Activated CD4-positive, alpha-beta T cell treated with anti-CD3 and anti-CD28 coated beads for 36 hours (primary cell): ENCODE measurements around the gene DNAL1. TPM values are rescaled to one million over a fixed set of nuclear protein-coding genes. Genes with fewer than 3 reads are reported as not detected.
"Not testable (repeated sequence)": the region's sequence is repeated elsewhere in the genome, so short reads cannot be mapped to it uniquely, and the experiment has no call there.

Source experiments
- ATAC-seq: fragments of 200-7000 bp; cut with Tn5 transposase; one replicate; pipeline ENCODE4 v1.10.0; 2021; ENCODE audit warnings: mild to moderate bottlenecking, moderate library complexity
- CTCF ChIA-PET: fragments of 350-600 bp; sonication (Branson Sonifier 250); formaldehyde crosslinking; loops from one replicate; lab custom pipeline; 2021; ENCODE audit warnings: antibody characterized with exemption; lab: Charles Lee
- POLR2A ChIA-PET: fragments of 350-600 bp; sonication (Branson Sonifier 250); formaldehyde crosslinking; loops from one replicate; lab custom pipeline; 2021; ENCODE audit warnings: antibody characterized with exemption, inconsistent platforms; lab: Charles Lee
- DNase-seq: peaks from one replicate; pipeline ENCODE4 v3.0.0-alpha.2; 2020
- H3K27ac Mint-ChIP-seq: one replicate; pipeline ENCODE4 v1.8.0; 2021; ENCODE audit warnings: mixed read lengths
- H3K27me3 Mint-ChIP-seq: one replicate; pipeline ENCODE4 v1.8.0; 2021; ENCODE audit warnings: mixed read lengths
- H3K36me3 Mint-ChIP-seq: one replicate; pipeline ENCODE4 v1.8.0; 2021; ENCODE audit warnings: low read depth, mixed read lengths
- H3K4me1 Mint-ChIP-seq: one replicate; pipeline ENCODE4 v1.8.0; 2021; ENCODE audit warnings: mixed read lengths
- H3K4me3 Mint-ChIP-seq: one replicate; pipeline ENCODE4 v1.8.0; 2021; ENCODE audit warnings: mild to moderate bottlenecking, moderate library complexity, mixed read lengths
- H3K9me3 Mint-ChIP-seq: one replicate; pipeline ENCODE4 v1.8.0; 2021; ENCODE audit warnings: low read depth, mixed read lengths
- intact Hi-C, 2 experiments: fragments of 100-400 bp; cut with DNase I in 1 of 2; cut with micrococcal nuclease in 1 of 2; formaldehyde crosslinking; loops; one replicate each; pipeline versions ENCODE4 v1.14.2 to v1.15.1; 2022 to 2024; cut with DNase I, micrococcal nuclease
- total RNA-seq, 2 experiments: library from RNA; stranded (reverse); gene quantifications; one replicate each; pipeline ENCODE4 v1.2.3, GENCODE V29; 2021

The DNAL1 gene
- total RNA-seq, 2 experiments from 2014 or later = 3.7 to 6.8 TPM

DNA sequence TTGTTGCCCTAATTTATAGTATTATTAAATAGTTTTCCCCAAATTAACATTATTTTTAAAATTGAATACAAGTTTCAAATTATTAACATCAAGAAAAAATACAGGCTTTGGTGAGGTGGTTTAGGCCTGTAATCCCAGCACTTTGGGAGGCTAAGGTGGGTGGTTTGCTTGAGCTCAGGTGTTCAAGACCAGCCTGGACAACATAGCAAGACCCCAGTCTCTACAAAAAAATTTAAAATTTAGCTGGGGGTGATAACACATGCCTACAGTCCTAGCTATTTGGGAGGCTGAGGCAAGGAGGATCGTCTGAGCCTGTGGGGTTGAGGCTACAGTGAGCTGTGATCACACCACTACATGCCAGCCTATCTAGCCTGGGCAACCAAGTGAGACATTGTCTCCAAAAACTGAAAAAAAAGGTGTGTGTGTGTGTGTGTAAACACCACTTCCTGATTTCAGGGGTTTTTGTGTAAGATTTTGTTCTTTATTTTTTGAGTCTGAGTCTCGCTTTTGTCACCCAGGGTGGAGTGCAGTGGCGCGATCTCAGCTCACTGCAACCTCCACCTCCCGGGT, 3.9 kb upstream of the DNAL1 start:
- Mint-ChIP-seq H3K4me1 (peaks cover 20% of the 10 kb centered on the region), H3K27ac (no peak overlapping the region), H3K36me3 (no peaks in the 10 kb centered on the region), H3K27me3 (no peaks in the 10 kb centered on the region), H3K9me3 (no peaks in the 10 kb centered on the region), H3K4me3 (no peak overlapping the region)
- intact Hi-C loops = loop anchor here (5.0 kb wide), 2 partner anchors 56 to 376 kb away; partner anchors contain the start of genes BBOF1 (in 1 of the 2) and ENTPD5 (in 1 of the 2)
- no peak for ATAC-seq
- ChIA-PET POLR2A (interaction anchor here (0.7 kb wide), 1 partner anchor 73 kb away, joined by 6 read pairs; no protein-coding TSS in a partner anchor), CTCF (interaction anchor here (0.7 to 0.8 kb wide), 2 partner anchors 132 to 157 kb away, joined by 3 read pairs; no protein-coding TSS in a partner anchor)
- no peak for DNase-seq

DNA sequence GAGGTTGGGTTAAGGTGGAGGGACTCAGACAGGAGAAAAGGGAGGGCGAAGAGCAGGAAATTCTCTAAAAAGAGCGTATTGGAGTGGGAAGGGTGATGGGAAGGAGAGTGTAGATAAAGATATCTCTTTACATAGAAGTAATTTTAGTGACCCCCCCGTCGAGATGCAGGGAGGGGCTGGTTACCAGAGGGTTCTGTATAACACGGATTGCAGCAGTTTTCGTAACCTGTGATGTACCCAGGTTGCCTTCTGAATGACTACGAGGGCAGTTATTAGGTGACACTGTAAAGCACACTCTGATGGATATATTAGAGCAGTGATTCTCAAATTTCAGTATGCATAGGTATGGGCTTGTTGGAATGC, 443 bp downstream of the DNAL1 start:
- H3K27ac Mint-ChIP-seq = peak overlapping the region; percentile 91
- ATAC-seq (no peak), DNase-seq (no peak)
- no peaks in the 10 kb centered on the region for H3K27me3 Mint-ChIP-seq
- H3K36me3 Mint-ChIP-seq = no peaks in the 10 kb centered on the region
- no peaks in the 10 kb centered on the region for H3K9me3 Mint-ChIP-seq
- CTCF ChIA-PET = interaction anchor here (0.7 to 1.4 kb wide), 6 partner anchors 19 to 971 kb away, joined by 3 to 4 read pairs (median 3); no protein-coding TSS in a partner anchor
- H3K4me3 Mint-ChIP-seq = peak overlapping the region; percentile 98
- intact Hi-C loops = loop anchor here in 1 of 2 experiments (2.0 kb wide), 1 partner anchor 70 kb away; the partner anchor contains the start of gene PNMA1
- POLR2A ChIA-PET = interaction anchor here (0.6 to 1.4 kb wide), 2 partner anchors 76 to 847 kb away, joined by 3 to 5 read pairs; partner anchors contain the start of gene ACOT2
- peaks cover 16% of the 10 kb centered on the region for H3K4me1 Mint-ChIP-seq

DNA sequence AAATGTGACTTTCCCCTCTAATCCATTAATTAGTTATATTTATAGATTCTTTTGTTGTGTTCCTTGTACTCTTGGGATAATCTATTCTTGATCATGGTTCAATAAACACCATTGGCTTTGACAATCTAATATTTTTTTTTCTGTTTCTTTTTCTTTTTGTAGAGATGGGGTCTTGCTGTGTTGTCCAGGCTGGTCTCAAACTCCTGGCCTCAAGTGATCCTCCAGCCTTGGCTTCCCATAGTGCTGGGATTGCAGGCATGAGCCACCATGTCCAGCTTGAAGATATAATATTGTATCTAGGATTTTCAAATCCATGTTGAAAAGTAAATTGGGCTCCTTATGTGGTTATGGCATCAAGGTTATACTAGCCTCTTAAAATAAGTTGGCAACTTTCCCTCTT, 6.2 kb downstream of the DNAL1 start:
- no peaks in the 10 kb centered on the region for H3K27me3 Mint-ChIP-seq
- ATAC-seq = no peak
- H3K27ac Mint-ChIP-seq = no peak overlapping the region
- ChIA-PET POLR2A (no interaction called here), CTCF (interaction anchor here (0.7 to 1.0 kb wide), 2 partner anchors 9 to 11 kb away, joined by 3 to 4 read pairs; no protein-coding TSS in a partner anchor)
- intact Hi-C loops = no loop called here
- peaks cover 7% of the 10 kb centered on the region for H3K36me3 Mint-ChIP-seq
- H3K4me1 Mint-ChIP-seq = peaks cover under 1% of the 10 kb centered on the region
- no peak for DNase-seq
- no peak overlapping the region for H3K4me3 Mint-ChIP-seq
- H3K9me3 Mint-ChIP-seq = no peaks in the 10 kb centered on the region

DNA sequence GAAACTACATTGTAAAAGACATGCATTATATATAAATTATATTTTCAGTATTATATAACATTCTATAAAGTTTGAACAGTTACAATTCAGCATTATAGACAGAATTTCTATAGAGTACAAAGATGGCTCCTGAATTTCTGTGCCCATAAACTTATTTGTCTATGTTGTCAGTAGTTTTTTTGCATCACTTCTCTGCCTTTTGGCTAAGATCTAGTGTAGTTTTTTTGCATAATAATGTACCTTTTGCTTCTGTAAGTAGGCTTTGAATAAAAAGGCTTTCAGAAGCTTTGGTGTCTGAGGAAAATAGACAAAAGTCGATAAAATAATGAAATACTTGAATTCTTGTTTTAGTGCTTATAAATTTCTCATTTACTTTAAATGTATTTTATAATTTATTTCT, 11.1 kb downstream of the DNAL1 start:
- DNase-seq = no peak
- intact Hi-C loops = no loop called here
- Mint-ChIP-seq H3K27me3 (no peaks in the 10 kb centered on the region), H3K36me3 (peaks cover 12% of the 10 kb centered on the region), H3K4me1 (no peaks in the 10 kb centered on the region), H3K4me3 (no peak overlapping the region), H3K9me3 (no peaks in the 10 kb centered on the region), H3K27ac (no peak overlapping the region)
- no peak for ATAC-seq
- CTCF ChIA-PET = no interaction called here
- POLR2A ChIA-PET = no interaction called here

DNA sequence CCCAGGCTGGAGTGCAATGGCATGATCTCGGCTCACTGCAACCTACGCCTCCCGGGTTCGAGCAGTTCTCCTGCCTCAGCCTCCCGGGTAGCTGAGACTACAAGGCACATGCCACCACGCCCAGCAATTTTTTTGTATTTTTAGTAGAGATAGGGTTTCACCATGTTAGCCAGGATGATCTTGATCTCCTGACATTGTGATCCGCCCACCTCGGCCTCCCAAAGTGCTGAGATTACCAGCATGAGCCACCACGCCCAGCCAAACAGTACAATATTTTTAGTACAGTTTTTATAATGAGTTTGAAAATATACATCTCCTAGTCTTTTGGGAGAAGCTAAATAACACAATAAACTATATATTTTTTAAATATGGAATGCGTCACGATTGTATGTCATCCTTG, 14.4 kb downstream of the DNAL1 start:
- DNase-seq, ATAC-seq, H3K27me3 Mint-ChIP-seq, H3K4me1 Mint-ChIP-seq, H3K27ac Mint-ChIP-seq, H3K36me3 Mint-ChIP-seq, H3K4me3 Mint-ChIP-seq, H3K9me3 Mint-ChIP-seq, intact Hi-C loops, POLR2A ChIA-PET: not testable (repeated sequence)
- CTCF ChIA-PET = interaction anchor here (0.6 kb wide), 1 partner anchor 9 kb away, joined by 3 read pairs; no protein-coding TSS in a partner anchor

DNA sequence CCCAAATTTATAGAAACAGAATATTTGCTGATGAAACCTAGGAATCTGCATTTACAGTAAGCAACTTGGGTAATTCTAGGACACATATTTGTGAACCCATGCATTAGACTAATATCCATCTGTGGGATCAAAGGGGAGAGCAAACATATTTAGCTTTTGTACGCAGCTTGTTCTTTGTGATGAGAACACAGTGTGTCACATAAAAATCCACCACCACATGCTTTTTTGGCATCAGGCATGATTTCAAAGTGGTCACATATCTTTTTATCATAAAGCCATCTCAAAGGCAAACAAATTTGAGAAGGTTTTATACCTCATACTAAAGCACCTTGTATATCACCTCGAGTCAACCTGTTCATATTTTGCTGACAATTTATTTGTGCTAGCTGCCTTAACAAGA, 15.7 kb downstream of the DNAL1 start:
- DNase-seq (no peak), ATAC-seq (no peak)
- no peak overlapping the region for H3K4me3 Mint-ChIP-seq
- peaks cover 10% of the 10 kb centered on the region for H3K36me3 Mint-ChIP-seq
- CTCF ChIA-PET = interaction anchor here (0.6 kb wide), 1 partner anchor 158 kb away, joined by 3 read pairs; no protein-coding TSS in a partner anchor
- intact Hi-C loops = no loop called here
- peaks cover 3% of the 10 kb centered on the region for H3K4me1 Mint-ChIP-seq
- H3K27me3 Mint-ChIP-seq = no peaks in the 10 kb centered on the region
- POLR2A ChIA-PET = no interaction called here
- H3K27ac Mint-ChIP-seq = no peak overlapping the region
- no peaks in the 10 kb centered on the region for H3K9me3 Mint-ChIP-seq

DNA sequence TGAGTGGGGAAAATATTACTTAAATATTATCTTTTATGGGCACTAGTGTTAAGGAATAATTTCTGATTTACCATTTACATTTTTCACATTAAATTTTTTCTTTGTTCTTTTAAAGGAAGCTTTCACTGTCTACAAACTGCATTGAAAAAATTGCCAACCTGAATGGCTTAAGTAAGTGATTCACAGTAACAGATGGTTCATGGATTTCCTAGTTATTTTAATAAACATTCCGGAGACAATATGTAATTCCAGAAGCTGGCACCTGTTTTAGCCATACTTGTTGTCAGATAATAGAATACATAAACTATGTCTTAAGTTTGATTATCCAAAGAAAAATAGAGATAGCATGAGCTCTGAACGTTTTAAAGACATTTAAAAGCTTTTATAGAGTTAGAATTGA, 17.1 kb downstream of the DNAL1 start:
- Mint-ChIP-seq H3K27ac (no peak overlapping the region), H3K27me3 (no peaks in the 10 kb centered on the region), H3K36me3 (peaks cover 10% of the 10 kb centered on the region), H3K4me3 (no peak overlapping the region), H3K4me1 (peaks cover 3% of the 10 kb centered on the region), H3K9me3 (no peaks in the 10 kb centered on the region)
- no peak for ATAC-seq
- ChIA-PET CTCF (interaction anchor here (1.0 kb wide), 1 partner anchor 10 kb away, joined by 4 read pairs; no protein-coding TSS in a partner anchor), POLR2A (no interaction called here)
- intact Hi-C loops = no loop called here
- no peak for DNase-seq

DNA sequence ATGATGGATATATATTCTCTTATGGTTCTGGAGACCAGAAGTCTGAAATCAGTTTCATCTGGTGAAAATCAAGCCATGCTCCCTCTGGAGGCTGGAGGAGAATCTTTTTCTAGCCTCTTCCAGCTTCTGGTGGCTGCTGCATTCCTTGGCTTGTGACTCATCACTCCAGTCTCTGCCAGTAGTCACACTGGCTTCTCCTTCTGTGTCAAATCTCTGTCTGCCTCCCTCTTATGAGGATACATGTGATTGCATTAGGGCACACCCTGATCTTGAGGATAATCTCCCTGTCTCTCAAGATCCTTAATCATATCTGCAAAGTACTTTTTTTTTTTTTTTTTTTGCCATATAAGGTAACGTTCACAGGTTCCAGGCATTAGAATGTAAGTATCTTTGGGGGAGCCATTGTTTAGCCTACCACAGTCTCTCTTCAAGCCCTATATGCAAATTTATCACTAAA, 17.7 kb downstream of the DNAL1 start:
- Mint-ChIP-seq H3K36me3 (peaks cover 10% of the 10 kb centered on the region), H3K4me3 (no peak overlapping the region), H3K27ac (no peak overlapping the region), H3K27me3 (no peaks in the 10 kb centered on the region), H3K4me1 (peaks cover 3% of the 10 kb centered on the region), H3K9me3 (no peaks in the 10 kb centered on the region)
- ChIA-PET POLR2A (no interaction called here), CTCF (interaction anchor here (0.7 to 1.0 kb wide), 2 partner anchors 11 to 640 kb away, joined by 3 to 4 read pairs; no protein-coding TSS in a partner anchor)
- ATAC-seq = no peak
- intact Hi-C loops = no loop called here
- DNase-seq = no peak

DNA sequence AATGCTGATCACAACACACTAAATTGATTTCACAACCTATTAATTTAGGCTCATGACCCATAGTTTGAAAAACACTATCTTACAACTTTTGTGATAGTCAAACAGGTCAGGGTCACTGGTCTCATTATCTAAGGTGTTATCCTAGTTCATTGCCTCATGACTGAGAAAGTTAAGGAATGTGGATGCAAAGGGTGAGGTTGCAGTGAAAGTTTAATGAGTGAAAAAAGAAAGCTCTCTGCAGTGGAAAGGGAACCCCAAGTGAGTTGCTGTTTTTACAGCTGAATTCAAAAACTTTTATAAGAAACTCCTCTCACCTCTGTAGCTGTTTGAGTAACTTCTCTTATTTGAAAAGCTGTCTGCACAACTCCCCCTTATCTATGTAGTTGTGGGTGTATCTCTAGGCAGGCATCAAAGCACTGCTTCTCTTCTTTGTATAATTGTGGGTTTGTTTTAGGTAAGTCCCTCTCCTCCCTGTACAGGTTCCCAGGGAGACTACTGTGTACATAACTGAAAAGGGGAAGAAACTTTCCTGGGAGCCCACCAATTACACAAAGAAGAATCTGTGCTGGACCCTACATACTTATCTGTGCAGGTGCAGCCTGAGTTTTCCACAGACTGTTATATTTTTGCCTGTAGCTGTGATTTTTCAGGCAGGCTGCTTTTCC, 18.9 kb downstream of the DNAL1 start:
- ChIA-PET POLR2A (interaction anchor here (0.6 kb wide), 1 partner anchor 448 kb away, joined by 3 read pairs; no protein-coding TSS in a partner anchor), CTCF (interaction anchor here (1.0 to 1.5 kb wide), 2 partner anchors 18 to 23 kb away, joined by 3 read pairs; no protein-coding TSS in a partner anchor)
- peaks cover 10% of the 10 kb centered on the region for H3K36me3 Mint-ChIP-seq
- H3K4me3 Mint-ChIP-seq = no peak overlapping the region
- ATAC-seq (no peak), DNase-seq (no peak)
- no peaks in the 10 kb centered on the region for H3K27me3 Mint-ChIP-seq
- intact Hi-C loops = no loop called here
- no peak overlapping the region for H3K27ac Mint-ChIP-seq
- H3K9me3 Mint-ChIP-seq = no peaks in the 10 kb centered on the region
- peaks cover 3% of the 10 kb centered on the region for H3K4me1 Mint-ChIP-seq

DNA sequence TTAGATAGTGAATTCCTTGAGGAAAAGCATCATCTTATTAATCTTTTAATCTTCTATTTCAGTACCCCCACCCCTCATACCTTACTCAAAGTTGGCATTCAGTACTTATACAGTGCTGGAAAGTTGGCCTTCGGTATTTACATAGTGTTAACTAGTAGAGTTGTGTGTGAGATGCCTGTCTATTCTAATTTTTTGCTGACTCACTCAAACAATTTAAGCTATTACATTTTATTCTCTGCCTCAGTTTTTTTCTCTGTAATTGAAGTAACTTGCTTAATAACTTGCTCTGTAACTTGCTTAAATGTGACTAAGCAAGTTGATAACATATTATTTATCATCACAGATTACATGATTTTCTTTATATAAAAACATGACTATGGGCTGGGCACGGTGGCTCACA, 20.3 kb downstream of the DNAL1 start:
- H3K27ac Mint-ChIP-seq = no peak overlapping the region
- no peak for ATAC-seq
- peaks cover 3% of the 10 kb centered on the region for H3K4me1 Mint-ChIP-seq
- CTCF ChIA-PET = no interaction called here
- POLR2A ChIA-PET = no interaction called here
- no peak overlapping the region for H3K4me3 Mint-ChIP-seq
- no peaks in the 10 kb centered on the region for H3K27me3 Mint-ChIP-seq
- H3K36me3 Mint-ChIP-seq = peaks cover 10% of the 10 kb centered on the region
- no peak for DNase-seq
- intact Hi-C loops = no loop called here
- H3K9me3 Mint-ChIP-seq = no peaks in the 10 kb centered on the region

DNA sequence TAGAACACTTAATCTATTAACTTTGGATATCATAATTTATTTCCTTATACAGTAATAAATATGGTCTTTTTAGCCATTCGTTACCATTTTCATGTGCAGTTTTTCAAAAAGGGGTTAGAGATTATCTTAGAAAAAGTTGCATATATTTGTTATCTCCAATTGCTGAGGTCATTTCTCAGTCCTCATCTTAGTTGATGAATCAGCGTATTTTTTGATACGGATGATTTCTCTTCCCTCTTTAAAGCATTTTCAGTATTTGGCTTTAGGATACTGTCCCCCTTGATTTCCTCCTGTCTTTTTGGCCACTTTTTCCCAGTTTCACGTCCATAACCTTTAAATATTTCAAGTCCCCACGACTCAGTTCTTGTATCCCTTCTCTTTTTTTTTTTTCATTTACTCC, 21.8 kb downstream of the DNAL1 start:
- Mint-ChIP-seq H3K27ac (no peak overlapping the region), H3K4me1 (peaks cover 3% of the 10 kb centered on the region)

More for the DNA sequence above, 21.8 kb downstream of the DNAL1 start:
- intact Hi-C loops = no loop called here
- no peak overlapping the region for H3K4me3 Mint-ChIP-seq
- ATAC-seq (no peak), DNase-seq (no peak)
- POLR2A ChIA-PET = no interaction called here
- CTCF ChIA-PET = interaction anchor here (0.8 kb wide), 1 partner anchor 160 kb away, joined by 3 read pairs; no protein-coding TSS in a partner anchor
- peaks cover 4% of the 10 kb centered on the region for H3K36me3 Mint-ChIP-seq
- no peaks in the 10 kb centered on the region for H3K9me3 Mint-ChIP-seq
- H3K27me3 Mint-ChIP-seq = no peaks in the 10 kb centered on the region
